Right atrium auricular region (tissue), 2 donors: ENCODE results near the gene ZNF469. TPM values are rescaled to one million over a fixed set of nuclear protein-coding genes. Genes with fewer than 3 reads are reported as not detected.

Experiments
- DNase-seq: peaks from one replicate; pipeline ENCODE4 v3.0.0-alpha.2; 2019; ENCODE audit warnings: low spot score
- H3K27ac ChIP-seq, 2 donors: fragments of 200-600 bp; sonication (generic); 1 replicate in 1 of 2; 2 replicates in 1 of 2; pipeline ENCODE4 v1.5.1; 2016 to 2019
- H3K27me3 ChIP-seq, 2 donors: fragments of 200-600 bp; sonication (generic); one replicate each; pipeline versions ENCODE4 v1.5.1 to v1.6.0; 2017 to 2019
- H3K36me3 ChIP-seq: fragments of 200-600 bp; sonication (generic); one replicate; pipeline ENCODE4 v1.5.1; 2016
- H3K4me1 ChIP-seq, 2 donors: fragments of 200-600 bp; sonication (generic); one replicate each; pipeline versions ENCODE4 v1.5.1 to v1.6.0; 2017 to 2019
- H3K4me3 ChIP-seq, 2 donors: fragments of 200-600 bp; sonication (generic); 1 replicate in 1 of 2; 2 replicates in 1 of 2; pipeline ENCODE4 v1.5.1; 2017 to 2019; ENCODE audit warnings: mild to moderate bottlenecking in 1 of 2, moderate library complexity in 1 of 2
- H3K9me3 ChIP-seq, 2 donors: fragments of 200-600 bp; sonication (generic); one replicate each; pipeline ENCODE4 v1.5.1; 2019
- CTCF ChIP-seq, 2 donors: fragments of 200-600 bp; sonication (generic); IDR thresholded peaks; one replicate each; pipeline ENCODE4 v1.5.1; 2019; ENCODE audit warnings: antibody characterized with exemption in 2 of 2
- total RNA-seq, 2 donors: library from RNA; depleted of rRNA; stranded (reverse); fragments of >200 nt; gene quantifications; one replicate each; pipeline ENCODE4 v1.1.0, GENCODE V29; 2016

Gene ZNF469
- total RNA-seq, 2 donors from 2014 or later = 0.56 to 0.83 TPM

DNA sequence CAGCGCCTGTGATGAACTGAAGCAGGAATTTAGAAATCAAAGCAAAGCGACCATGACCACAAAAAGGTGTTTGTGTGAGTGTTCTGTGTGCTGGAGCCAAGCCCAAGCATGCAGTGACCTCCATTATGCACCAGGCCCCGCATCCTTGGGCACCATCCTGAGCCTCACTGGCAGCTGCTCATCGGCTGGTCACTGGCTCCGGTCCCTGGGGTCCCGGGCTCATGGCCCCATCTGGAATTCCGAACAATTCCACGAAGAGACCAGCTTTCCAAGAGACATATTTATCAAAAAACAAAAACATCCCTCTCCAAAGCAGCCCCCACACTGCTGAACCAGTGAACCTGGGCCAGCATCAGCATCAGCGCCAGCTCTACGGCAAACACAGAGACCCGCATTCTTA is 15.2 kb upstream of the ZNF469 start:
- Histone ChIP-seq H3K4me3 (no peak overlapping the region), H3K36me3 (no peaks in the 10 kb centered on the region), H3K4me1 (no peaks in the 10 kb centered on the region), H3K27me3 (no peaks in the 10 kb centered on the region), H3K9me3 (peaks cover 0 to 7% of the 10 kb centered on the region in 2 donors), H3K27ac (no peak overlapping the region)
- no peak for DNase-seq
- TF ChIP-seq CTCF (IDR thresholded peaks at IDR 0.05) = no peak

DNA sequence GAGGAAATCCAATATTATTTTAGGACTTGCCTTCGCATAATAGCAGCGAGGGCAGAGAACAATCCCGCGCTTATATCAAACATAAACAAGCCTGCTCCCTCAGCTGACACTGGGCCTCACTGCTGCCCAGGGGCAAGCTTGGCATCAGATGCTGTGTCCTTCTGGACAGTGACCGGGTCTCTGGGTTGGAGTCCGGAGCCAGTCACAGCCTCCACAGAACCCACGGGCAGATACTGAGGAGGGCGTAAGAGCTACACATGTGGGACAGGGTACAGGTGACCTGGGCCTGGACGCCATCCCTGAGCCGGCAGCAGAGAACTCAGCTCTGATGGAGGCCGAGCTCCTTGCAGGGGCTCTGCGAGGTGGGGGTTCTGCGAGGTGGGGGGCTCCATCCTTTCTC is 14.7 kb upstream of the ZNF469 start:
- no peaks in the 10 kb centered on the region for H3K4me1 ChIP-seq
- TF ChIP-seq CTCF (IDR thresholded peaks at IDR 0.05) = no peak
- no peak overlapping the region for H3K4me3 ChIP-seq
- H3K9me3 ChIP-seq = peaks cover 0 to 7% of the 10 kb centered on the region in 2 donors
- H3K27me3 ChIP-seq = no peaks in the 10 kb centered on the region
- no peak for DNase-seq
- H3K36me3 ChIP-seq = no peaks in the 10 kb centered on the region
- H3K27ac ChIP-seq = no peak overlapping the region

- H3K36me3 ChIP-seq = no peaks in the 10 kb centered on the region
- no peaks in the 10 kb centered on the region for H3K4me1 ChIP-seq
- H3K27ac ChIP-seq = no peak overlapping the region
- no peak for TF ChIP-seq CTCF (IDR thresholded peaks at IDR 0.05)
- no peaks in the 10 kb centered on the region for H3K27me3 ChIP-seq
- no peaks in the 10 kb centered on the region for H3K9me3 ChIP-seq
- DNase-seq = no peak
- no peak overlapping the region for H3K4me3 ChIP-seq
Observed at GRCh38 chr16:88368994-88369393, 13.8 kb upstream of the ZNF469 start.

- Histone ChIP-seq H3K36me3 (no peaks in the 10 kb centered on the region), H3K4me3 (no peak overlapping the region), H3K9me3 (no peaks in the 10 kb centered on the region), H3K4me1 (no peaks in the 10 kb centered on the region), H3K27me3 (no peaks in the 10 kb centered on the region), H3K27ac (no peak overlapping the region)
- no peak for TF ChIP-seq CTCF (IDR thresholded peaks at IDR 0.05)
- no peak for DNase-seq
Observed at GRCh38 chr16:88369447-88370008, 13.2 kb upstream of the ZNF469 start.

DNA sequence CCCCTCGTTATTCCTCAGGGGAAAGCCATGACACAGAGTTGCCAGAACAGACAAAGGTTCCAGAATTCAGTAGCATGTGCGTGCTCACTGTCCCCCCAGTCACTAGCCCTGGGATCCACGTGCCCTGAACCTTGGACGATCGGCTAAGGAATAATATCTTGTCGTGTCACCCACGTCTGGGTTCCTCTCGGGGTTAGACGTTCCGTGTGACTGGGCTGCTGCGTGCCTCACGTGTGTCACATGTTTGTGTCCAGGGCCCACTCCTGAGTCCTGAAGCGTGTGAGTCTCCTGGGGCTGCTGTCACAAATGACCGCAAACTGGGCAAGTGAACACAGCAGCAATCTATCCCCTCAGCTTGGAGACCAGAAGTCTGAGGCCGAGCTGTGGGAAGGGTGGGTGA is 12.4 kb upstream of the ZNF469 start:
- Histone ChIP-seq H3K4me1 (no peaks in the 10 kb centered on the region), H3K4me3 (no peak overlapping the region), H3K27me3 (no peaks in the 10 kb centered on the region), H3K9me3 (no peaks in the 10 kb centered on the region), H3K27ac (no peak overlapping the region), H3K36me3 (no peaks in the 10 kb centered on the region)
- no peak for TF ChIP-seq CTCF (IDR thresholded peaks at IDR 0.05)
- no peak for DNase-seq

DNA sequence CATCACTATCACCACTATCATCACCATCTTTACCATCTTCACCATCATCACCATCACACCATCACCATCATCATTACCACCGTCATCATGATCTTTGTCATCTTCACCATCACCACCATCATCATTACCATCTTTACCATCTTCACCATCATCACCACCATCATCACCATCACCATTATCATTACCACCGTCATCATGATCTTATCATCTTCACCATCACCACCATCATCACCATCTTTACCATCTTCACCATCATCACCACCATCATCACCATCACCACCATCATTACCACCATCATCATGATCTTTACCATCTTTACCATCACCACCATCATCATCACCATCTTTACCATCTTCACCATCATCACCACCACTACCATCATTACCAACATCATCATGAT is 10.2 kb upstream of the ZNF469 start:
- Histone ChIP-seq H3K4me3 (no peak overlapping the region), H3K4me1 (no peaks in the 10 kb centered on the region), H3K36me3 (no peaks in the 10 kb centered on the region), H3K27me3 (no peaks in the 10 kb centered on the region), H3K27ac (no peak overlapping the region), H3K9me3 (no peaks in the 10 kb centered on the region)
- no peak for TF ChIP-seq CTCF (IDR thresholded peaks at IDR 0.05)
- no peak for DNase-seq
